ENCODE data around the gene LPP.

The LPP gene

GRCh38 chr3:188139466-188139865 is 14.5 kb upstream of the LPP start:
- no peak for DNase-seq

DNA sequence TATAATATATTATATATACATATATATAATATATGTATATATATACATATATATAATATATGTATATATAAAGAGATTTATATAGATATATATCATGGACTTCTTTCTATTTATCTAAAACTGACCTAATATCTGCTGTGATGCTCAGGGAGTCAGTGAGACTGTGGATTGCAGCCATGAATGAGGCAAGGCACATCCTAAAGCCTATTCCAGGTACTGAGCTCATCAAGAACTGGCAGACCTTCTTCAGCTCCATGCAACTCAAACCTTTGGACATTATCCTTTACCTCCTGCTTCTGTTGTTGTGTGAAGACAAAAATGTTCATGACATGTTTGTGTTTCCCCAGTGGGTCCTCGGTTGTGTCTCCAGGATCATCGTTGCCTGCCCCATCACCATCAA is 7.7 kb upstream of the LPP start:
- DNase-seq, result no peak

DNA sequence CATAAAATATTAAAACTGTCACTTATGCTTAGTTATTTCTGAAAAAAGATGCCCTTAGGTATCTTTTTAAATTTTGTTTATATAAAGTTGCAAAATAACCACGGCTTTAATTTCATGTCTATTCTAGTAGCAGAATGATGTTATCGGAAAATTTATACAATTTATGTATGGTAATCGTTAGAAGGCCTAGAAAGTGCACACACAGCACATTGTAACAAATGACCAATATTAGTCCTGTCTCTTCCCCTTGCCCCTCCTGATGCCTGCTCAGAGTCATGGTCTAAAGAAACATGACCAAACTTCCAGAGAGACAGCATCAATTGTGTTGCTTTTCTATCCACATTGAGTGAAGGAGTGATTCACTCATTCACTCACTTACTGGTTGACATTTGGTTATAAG is 6.2 kb upstream of the LPP start:
- DNase-seq, result no peak

GRCh38 chr3:188148318-188148717 is 5.6 kb upstream of the LPP start:
- no peak for DNase-seq

DNA sequence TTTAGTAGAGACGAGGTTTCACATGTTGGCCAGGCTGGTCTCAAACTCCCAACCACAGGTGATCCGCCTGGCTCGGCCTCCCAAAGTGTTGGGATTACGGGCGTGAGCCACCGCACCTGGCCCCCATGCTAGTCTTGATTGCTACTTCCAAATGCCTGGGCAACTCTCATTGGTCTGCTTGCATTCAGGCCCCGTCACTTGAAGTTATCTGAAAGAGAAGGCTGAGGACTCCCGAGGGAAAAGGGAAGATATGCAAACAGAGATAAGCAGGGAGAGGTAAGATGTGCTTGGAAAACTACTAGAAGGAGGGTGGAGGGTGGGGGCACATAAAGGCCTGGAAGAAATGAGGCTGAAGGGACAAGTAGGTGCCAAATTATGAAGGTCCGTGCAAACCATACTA is 4.4 kb upstream of the LPP start:
- no peak for DNase-seq

- DNase-seq, result no peak
Observed at GRCh38 chr3:188150982-188151381, 3.0 kb upstream of the LPP start.

DNA sequence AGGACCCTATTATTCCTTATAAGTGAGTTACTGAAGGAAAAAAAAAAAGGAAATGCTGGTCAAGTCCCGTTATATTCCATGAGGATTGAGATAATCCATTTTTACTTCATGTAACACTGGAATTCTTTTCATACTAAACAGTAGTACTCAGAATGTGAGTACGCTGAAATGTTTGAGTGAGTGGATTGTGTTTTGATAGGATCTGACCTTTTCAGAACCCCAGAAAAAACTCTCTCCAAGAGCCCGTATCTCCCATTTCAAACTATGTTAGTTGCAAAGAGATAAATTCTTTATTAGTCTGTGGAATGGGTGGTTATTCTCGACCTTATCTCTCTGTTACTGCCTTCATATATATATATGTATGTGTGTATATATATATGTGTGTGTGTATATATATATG is 2.5 kb upstream of the LPP start:
- DNase-seq, result no peak

GRCh38 chr3:188152660-188153436 is 1.1 kb upstream of the LPP start:
- DNase-seq, result peak; percentile 18

DNA sequence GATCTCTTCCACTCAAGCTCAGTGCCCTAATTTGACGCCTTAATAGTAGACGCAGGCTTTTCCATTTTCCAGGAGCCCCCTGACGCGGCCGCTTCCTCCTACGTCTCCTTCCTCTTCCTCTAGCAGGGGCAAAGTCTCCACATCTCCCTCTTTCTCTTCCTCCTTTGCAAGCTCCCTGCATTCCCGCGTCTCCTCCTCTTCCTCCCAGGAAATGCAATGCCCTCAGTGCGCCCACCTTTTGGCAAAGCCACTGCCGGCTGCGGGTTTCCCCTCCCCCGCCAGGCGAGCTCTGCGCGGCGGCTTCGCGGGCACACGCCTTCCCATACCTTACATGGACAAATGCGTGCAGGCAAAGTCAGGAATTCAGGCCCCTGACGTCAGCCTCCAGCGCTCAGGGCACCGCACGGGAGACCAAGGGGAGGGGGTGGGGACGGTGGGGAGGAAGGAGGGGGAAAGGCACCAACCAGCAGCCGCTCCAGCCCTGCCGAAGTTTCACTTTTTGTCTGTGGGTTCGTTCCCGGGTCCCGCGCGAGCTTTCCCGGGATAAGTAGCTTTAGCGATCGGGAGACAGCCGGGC is 432 bp upstream of the LPP start:
- DNase-seq, result peak; percentile 69

DNA sequence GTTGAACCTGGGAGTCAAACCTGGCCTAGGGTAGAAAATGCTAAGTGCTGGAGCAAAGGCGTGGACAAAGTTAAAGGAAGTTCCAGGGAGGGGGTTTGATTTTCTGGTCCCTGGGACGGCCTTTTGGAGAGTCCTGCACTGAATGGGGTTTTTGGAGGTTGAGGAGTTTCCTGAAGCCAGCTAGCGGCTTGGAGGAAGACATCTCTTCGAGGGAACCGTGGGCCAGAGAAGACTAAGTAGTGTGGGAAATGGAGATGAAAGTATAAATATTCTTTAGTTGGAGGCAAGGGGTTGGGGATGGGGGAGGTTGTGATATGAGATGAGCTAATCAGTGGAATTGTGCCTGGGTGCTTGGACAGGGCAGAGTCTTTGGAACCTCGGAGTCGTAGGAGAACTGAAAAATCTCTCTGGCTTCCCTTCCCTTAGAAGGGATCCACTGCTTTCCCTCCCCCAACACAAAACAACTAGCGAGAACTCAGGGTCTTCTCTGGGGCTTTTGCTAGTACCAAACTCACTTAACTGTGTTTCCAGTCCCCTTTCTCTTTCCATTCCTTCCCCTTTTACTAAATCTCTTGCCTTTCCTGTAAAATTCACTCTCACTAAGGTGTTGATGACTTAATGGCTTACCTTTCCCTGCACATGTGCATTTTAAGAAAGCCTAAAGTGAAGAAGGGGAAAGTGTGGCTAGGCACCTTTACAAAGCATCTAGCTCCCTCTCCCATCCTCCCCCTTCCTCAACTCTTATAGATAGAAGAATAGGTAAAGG is 1.0 kb downstream of the LPP start:
- no peak for DNase-seq

DNA sequence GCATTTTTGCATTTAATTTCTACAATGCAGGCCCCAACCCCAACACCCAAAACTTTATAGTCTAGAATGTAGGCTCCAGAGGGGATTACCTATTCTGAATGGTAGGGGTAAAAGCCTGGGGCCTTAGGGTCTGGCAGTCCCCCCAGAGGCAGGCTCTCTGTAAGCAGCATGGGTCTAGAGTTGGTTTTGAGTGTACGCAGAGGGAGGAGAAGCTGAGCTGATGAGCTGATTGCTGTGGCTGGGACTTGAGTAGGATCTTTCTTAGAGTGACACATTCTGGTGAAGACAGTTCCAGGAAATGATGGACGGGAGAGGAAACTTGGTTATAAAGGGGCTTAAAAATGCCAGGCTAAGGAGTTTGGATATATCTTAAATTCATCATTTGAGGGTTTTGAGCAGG is 2.1 kb downstream of the LPP start:
- DNase-seq, result no peak

- no peak for DNase-seq
Observed at GRCh38 chr3:188157407-188157806, 3.5 kb downstream of the LPP start.

DNA sequence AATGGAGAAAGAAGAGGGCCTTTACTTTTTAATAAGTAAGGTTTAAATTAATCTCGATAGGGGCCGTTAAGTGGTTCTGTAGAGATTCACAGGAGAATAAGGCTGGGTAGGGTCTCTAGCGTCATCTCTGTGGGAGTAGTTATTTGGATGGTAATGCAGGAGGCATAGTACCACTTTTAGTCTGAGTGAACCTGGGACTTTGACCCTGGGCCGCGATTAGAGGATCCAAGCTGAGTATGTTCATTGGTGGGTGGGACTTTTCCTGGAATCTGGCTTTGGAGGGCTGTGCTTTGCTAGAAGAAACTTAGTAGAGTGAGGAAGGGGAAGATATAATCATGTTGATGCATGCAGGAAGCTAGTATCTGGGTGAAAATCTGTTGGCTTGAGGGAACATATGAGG is 4.0 kb downstream of the LPP start:
- no peak for DNase-seq

- DNase-seq, result no peak
Observed at GRCh38 chr3:188158731-188159310, 4.9 kb downstream of the LPP start.

DNA sequence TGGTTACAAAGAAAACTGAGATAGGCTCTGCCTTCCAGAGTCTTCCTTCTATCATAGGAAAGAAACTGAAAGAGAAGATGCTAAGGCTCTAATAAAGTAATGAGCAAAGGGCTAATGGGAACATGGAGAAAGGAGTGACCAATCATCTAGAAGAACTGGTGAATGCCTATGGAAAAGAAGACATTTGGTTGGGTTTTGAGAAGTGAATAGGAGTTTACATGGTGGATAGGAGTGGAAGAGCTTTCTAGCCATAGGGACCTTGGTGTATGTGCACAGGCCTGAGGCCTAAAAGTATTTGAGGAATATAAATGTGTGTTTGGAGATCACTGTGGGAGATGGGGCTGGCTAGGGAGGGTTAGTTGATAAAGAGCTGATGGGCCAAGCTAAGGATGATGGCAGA is 6.8 kb downstream of the LPP start:
- no peak for DNase-seq

DNA sequence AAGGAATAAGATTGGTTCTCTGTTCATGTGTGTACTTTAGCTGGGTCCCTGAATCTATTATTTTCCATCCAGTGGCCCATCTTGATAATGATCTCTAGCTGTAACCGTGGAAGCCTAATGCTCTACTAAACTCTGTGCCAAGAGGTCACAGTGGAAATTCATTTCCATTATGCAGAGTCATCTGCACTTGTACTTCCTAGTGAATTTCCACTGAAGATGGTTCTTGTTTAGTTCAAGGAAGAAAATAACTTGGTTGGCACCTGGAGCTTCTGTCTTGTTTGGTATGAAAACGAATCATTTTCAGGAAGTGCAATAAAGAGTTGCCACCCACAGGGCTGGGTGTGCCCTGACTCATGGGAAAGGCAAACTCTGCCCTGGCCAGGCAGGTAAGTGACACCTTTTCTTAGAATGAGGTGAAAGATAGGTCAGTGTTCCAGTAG is 10.3 kb downstream of the LPP start:
- DNase-seq, result peak; percentile 39

- no peak for DNase-seq
Observed at GRCh38 chr3:188165596-188165995, 11.6 kb downstream of the LPP start.

DNA sequence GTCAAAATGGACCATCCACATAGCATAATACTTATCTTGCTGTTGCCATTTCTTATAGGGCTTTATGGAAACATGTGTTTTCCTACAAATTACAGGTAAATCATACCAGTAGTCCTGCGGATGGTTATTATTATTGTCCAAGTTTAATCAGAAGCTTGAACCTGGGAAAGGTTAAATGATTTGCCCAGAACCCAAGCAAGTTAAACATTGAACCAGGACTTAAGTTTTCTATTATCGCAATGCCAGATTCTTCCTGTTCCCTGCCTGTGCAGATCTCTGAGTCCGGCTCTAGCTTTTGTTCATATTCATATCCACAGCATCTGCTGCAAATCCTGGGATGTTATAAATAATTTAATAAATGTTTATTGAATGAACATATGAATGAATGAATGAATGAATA is 12.5 kb downstream of the LPP start:
- DNase-seq, result no peak

DNA sequence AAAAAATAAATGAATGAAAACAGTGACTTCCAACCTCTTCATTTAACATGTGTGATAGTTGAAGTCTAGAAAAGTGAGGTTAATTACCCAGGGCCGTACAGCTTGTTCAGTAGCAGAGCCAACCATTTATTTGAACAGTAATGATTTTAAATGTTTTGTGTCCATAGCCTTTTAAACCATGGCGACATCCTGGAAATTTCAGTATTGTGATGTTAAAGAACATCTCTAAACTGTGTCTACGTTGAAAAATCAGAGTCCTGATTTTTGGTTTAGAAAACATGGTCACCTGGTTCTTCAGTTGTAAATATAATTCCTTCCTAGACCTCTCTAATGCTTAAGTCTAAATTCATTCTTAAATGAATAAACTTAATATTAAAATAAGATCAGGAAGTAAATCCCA is 14.2 kb downstream of the LPP start:
- DNase-seq, result no peak

- no peak for DNase-seq
Observed at GRCh38 chr3:188168648-188169047, 14.7 kb downstream of the LPP start.

DNA sequence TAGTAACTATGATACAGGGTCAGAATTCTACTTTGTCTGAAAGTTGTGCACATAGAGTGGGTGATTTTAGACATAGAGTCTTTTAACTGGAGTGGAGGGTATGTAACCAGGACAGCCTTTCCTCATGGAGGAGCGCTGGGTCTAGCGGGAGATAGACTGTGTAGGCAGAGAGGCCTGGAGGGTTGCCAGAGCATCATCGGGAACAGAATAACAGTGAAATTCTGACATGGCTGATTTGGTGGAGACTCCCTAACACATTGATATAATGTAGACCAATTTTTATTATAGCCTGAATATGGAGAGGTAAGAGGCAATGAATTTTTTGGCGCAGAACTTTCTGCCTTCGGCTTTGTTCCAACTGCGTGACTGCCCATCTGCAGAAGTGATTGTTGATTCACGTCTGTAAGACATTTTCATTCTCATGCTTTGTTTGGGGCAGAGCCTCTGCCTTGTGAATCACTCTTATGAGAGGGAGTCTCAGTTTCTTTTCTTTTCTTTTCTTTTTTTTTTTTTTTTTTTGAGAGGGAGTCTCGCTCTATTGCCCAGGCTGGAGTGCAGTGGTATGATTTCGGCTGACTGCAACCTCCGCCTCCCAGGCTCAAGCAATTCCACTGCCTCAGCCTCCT is 16.0 kb downstream of the LPP start:
- no peak for DNase-seq

DNA sequence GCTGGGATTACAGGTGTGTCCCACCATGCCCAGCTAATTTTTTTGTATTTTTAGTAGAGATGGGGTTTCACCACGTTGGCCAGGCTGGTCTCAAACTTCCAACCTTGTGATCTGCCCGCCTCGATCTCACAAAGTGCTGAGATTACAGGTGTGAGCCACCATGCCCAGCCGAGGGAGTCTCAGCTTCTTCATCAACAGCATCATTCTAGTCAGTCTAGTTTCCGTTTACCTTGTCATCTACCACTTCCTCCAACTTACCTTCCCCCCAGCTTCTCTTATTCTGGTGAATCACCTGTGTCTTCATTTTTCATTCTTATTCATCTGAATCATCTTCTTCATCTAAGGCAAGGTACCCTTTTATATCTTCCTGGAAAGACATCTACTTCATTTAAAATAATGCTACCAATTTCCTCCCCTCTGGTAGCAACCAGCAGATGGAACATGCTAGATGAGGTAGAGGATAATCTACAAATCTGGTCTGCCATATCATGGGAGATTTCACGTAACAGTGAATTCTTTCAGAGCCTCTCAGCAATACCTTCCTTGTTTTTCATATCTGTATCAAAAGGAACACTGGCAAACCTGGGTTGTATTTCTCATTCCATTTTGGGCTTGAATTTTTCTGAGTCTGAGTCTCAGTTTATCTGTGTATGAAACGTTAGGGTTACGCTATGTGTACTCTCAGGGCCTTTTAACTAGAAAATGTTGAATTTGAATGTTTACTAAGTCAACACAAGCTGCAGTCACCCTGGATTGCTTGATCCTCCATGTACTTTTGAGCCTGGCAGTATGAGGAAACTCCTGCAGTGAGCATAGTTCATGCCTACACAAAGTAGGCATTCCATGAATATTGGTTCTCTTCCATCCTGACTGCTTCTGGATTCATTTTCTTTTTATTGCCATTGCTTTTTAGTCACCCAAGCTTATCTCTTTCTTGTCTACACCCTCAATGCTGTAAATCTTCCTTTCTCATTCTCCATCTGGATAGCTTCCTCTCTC is 16.8 kb downstream of the LPP start:
- DNase-seq, result peak; percentile 66
